GM21529 (cell line): Measurements from ENCODE around the gene CACHD1.

ENCODE experiments used
- ATAC-seq: cut with Tn5 transposase; IDR thresholded peaks from one replicate; pipeline ENCODE4 v1.9.1; 2021; ENCODE audit not compliant: unreplicated experiment

Gene CACHD1

DNA sequence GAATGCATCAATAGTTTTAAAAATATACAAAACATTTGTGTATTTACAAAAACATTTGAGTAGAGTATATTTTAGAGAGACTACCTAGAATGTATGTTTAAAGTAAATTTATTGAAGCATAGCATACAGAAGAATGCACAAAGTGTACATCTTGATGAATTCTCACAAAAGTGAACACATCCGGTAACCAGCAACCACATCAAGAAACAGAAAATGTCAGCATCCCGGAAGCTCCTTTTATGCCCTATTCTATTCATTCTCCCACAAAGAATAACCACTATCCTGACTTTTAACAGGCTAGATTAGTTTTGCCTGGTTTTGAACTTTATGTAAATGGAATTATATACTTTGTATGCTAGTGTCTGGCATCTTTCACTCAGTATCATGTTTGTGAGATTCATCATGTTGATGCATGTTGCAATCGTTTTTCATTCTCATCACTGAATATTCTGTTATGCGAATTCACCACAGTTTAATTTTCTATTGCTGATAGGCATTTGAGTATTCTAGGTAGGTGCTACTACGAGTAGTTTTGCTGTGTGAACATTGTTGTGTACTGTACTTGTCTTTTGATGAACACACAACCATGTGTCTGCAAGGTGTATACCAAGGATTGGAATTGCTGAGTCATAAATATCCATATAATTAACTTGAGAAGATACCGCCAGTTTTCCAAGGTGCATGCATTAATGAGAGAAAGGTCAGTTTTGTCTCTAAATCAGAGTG is 75.4 kb downstream of the CACHD1 start:
- no peak for ATAC-seq

DNA sequence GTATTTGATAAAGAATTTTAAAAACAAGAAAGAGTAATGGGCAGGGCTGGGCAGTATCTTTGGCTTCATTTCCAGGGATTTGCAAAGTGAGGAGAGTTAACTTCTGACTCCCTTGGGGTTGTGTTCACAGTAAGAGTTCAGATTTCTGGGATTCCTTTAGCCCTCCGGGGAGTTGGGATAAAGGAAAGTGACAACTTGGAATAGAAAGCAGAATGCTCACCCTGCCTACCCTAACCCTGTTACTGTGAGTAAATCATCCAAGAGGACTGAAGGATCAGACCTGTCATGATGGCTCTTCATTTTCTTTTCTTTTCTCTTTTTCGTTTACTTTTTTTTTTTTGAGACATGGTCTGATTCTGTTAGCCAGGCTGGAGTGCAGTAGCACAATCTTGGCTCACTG is 76.1 kb downstream of the CACHD1 start:
- ATAC-seq = no peak

DNA sequence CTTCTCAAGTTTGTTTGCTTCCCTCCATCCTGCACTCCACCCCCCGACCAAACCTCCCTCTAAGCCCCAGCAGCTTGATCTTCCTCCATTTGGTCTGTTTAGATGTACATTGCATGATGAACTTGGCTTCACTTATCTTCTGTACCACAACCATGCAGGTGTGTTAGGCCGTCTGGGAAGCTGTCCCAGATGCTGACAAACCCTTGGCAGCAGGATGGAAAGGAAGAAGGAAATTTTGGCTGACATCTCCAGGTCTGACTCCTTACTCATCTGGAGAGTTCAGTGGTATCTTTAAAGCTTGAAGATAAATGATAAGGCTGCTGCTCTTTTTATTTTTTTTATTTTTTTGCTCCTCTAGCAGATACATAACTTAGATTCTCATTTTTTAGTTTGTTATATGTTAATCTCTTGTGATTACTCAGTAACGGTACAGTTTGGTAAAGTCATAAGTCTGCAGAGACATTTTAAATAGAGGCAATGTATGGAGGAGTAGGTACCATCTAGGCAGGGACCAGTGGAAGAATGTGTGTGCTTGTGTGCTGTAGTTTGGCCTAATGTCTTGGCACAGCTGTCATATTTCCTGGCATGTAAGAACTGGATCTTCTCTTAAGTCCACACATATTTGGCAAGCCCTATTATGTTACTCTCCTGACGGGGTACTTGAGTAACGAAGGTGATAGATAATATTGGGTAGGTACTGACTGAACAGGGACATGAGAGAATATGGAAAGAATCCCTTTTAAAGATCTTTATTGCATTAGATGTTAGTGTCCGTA is 79.7 kb downstream of the CACHD1 start:
- no peak for ATAC-seq

DNA sequence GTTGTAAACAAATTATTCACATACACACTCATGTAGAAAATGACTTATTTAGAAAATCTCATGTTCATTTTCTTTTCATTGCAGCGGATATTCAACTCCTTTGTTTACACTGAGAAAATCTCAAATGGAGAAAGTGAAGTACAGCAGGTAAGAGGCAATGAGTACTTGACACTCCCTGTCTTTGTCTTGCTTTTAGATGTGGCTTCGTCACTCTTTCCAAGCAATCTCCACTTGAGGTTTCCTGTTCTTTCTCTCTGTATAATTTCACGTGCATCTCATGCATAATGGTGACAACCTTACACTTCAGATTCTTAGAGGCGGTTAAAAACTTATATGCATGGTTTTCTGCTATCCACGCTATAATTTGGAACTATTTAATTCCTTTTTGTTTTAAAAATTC is 80.6 kb downstream of the CACHD1 start:
- no peak for ATAC-seq

DNA sequence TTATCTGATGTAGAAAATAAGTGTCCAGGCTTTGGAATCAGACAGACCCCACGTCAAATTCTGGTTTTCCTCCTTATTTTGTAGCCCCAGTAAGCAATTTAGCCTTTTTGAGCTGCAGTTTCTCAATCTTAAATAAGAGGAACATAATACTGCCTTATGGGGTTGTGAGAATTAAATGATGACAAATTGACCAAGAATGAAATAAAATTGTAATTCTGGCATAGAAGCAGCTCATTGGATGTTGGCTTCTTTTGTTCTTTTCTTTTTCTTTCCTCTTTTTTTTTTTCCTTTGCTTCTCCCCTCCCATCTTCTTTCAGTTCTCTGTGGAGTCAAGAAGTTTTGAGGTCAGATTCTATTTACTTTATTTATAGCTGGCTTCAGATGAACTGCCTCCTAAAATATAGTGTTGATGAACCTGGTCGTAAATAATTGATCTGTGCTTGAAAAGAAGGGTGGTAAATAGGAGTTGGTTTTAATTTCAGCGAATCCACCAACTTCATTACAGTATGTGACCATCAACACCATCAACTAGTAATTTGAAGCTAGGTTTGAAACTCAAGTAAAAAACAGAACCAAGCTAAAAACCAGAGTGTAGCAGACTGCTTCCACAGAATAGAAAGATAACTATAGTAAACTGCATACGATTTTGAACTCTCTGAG is 81.1 kb downstream of the CACHD1 start:
- ATAC-seq = no peak

DNA sequence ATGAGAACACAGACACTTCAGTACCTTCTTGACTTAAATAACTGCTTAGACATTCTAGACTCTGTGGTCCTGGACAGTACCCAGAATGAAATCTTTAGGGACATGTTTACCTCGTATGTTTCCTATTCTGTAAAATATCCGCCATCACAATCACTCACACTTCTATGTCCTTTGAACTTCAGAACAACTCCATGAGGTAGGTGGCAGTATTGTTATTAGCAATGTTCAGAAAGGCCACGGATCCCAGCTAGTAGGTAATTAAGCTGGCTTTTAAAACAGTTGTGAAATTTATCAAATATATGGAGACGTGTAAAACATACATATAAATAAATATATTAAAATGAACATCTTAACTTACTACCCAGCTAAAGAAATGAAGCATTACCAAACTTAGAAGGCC is 83.4 kb downstream of the CACHD1 start:
- no peak for ATAC-seq

DNA sequence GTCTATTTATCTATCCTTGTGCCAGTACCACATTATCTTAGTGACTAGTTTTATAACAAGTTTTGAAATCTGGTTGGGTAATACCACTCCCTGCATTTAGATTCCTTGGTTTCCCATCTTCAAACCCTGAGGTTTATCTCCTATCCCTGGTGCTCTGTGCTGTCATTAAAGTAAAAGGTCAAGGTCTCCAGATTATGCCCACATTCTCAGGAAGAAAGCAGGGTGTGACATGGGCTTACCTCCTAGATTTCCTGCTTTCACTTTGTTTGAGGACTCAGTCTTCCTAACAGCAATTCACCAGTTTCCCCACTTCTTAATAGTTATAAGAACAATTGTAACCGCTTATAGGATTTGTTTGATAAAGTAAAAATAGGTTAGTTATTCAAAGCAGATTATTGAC is 86.0 kb downstream of the CACHD1 start:
- ATAC-seq = no peak

DNA sequence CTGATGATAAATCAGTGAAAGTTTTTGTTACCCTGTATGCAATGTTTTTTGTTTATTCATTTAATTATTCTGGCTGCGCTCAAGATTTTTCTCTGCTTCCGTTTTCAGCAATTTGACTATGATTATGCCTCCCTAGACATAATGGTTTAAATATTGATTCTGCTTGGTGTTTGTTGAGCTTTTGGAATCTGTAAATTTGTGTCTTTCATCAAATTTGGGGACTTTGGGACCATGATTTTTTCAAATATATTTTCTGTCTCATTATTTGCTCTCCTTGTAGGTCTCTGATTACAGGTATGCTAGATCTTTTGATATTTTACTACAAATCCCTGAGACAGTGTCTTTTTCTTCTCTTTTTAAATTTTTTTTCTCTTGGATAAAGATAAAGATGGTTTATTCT is 92.1 kb downstream of the CACHD1 start:
- ATAC-seq = no peak

DNA sequence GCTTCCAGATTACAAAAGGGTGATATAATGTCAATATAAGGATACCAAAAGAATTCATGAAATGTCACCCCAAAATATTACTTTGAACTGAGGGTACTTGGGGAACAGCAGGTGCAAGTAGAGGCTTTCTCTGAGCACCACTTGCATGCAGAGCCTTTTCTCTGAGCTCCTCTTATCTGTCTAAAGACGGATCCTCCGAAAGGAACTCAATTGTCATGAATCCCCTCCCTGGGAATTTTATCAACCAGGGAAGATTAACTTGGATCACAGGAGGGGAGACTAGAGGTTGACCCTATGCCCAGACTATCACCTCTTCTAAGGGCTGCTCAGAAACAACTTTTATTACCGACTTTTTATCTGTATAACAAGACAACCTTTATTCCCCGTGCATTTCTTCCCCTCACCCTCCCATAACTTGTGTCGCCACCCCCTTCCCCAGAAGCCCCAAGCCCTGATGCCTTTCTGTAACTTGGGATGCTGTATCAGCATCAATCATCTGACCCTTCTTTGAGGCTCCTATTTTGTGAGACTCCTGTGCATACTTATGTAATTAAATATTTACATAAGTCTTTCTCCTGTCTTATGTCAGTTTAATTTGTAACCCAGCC is 94.1 kb downstream of the CACHD1 start:
- ATAC-seq = no peak

DNA sequence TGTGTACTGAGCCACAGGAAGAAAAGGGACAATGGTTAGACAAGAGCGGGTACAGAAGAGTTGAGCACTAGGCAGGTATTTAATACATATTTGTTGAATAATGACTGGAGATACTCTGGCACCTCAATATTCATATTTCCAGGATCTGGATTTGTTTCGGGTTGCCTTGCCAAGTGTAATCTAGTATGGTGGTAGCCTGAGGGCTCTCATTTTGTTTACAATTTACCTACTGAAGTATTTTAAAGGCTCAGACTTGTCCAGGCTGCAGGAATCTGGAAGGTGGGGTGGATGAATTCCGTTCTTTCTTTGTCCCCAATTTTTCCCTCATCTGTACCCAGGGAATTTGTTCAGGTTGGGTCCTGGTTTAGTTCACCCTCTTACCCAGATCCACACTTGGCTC is 95.0 kb downstream of the CACHD1 start:
- ATAC-seq = no peak

DNA sequence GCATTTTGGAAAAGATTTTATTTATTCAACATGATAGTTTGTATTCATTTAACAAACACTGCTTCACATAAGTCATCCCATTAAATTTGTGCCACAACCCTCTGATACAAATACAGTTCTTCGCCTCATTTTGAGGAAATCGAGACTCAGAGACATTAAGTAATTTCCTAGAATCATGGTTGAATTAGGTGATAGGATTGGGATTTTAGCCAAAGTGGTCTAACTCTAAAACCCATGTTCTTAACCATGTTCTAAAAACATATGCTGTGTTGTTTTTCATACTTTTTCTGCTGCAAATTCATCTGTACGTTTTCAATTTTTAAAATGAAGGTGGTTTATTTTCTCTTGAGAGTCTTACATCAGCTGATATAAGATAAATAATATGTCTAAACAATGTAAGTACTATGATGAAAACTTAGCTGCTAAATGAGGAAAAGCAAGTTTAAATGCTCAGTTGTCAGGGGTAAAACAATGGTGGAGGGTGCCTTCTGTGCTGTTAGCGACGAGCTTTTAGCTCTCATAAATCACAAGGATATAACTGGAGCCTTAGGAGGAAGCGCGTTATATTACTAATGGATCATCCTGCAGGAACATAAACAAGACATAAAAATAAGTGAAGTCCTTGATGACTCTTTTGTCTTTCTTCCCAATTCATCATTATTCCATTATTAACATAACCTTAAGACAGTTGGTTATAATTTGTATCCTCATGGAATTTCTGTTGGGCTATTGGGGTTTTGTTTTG is 97.7 kb downstream of the CACHD1 start:
- ATAC-seq = no peak

DNA sequence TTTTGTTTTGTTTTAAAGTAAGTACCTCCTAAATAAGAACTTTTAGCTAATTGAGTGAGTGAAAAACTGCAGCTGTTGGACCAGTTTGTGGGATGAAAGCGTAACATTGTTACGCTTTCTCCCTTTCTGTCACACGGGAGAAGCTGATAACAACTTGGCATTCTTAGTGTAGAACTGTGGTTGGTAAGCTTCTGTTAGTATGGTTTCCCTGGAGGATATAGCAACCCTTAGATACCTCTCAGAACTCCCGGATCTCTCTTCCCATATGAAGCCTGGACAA is 98.2 kb downstream of the CACHD1 start:
- ATAC-seq = no peak

DNA sequence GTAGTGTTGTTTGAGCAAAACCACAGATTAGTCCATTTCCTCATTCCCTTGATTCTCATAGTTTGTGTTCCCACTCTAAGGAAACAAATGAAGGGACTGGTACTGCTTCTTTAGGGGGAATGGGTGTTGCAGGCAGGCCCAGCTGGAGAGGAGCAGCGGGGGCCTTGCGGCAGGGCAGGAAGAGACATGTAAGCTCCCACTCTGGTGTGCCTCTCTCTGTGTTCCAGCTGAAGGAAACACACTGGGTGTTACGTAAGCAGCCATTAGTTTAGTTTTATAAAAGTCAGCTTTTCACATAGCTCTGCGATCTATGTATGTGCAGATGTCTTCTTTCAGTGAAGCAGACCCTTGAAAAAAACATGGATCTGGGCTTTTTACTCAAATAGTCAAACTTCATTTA is 99.5 kb downstream of the CACHD1 start:
- no peak for ATAC-seq

DNA sequence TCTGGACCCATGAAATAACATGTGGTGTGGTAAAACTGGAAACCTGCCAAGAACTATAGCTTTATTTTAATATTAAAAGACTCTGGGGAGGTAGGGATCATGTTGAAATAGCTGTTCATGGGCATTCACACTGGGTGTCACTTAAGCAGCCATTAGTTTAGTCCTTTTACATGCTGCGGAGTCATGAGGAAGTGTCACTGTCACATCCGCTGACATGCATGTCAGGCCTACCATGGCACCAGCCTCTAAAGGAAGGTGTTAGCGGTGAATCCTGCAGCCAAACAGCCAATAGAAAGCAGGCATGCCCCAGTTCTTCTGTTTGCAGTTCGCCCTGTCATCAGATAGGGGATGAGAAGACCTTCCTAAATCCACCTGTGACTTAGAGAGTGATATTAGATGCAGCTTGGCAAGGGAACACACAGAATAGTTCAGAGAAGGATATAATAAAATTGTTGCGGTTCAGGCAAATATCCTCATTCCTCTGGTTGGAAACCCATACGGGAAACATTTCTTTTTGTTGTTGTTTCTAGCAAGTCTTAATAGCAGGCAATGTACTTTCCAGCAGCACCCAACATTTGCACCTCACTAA is 100.4 kb downstream of the CACHD1 start:
- ATAC-seq = no peak

DNA sequence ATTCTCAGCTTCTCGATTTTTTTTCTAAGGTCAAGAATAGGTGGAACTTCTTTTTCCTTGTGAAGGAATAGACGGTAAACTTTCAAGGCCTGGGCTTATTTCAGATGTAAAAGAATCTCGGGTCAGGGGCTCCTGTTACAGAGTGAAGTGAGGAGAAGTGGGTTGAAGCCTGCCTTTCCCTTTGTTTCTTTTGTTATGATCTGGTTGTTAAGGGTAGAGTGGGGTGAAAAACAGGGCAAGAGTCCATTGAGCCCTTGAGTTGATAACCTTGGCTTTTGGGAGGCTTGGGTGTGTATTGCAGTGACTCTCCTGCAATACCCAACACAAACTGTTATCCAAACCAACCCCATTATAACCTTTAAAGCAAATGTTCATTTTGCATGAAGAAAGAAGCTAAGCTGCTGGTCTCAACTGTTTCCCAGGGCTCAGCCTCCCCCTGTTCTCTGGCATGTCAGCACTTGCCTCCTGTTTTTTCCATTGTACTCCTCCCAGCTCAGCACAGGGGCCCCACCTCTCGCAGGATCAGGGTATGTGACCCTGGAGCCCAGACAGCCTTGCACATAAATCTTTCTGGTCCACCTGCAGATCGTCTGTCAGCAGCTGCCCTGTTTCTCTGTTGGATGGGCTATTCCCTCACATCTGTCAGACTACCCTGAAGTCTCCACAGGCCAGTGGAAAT is 102.4 kb downstream of the CACHD1 start:
- ATAC-seq = no peak

DNA sequence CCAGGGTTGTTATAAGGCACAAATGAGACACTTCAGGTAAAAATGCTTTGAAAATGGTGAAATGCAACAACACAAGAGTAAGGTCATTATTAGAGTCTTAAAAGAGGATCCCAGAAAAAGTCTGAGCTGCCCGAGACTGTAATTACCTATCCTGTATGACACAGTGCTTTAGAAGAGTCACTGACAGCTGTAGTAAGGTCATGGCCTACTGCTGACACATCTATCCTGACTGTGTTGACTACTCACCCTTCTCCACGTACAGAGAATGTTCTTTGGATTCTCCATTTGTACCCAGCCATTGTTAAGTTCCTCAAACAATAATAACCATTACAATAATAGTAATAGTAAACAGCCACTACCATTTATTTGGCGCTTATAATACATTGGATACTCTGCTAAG is 104.4 kb downstream of the CACHD1 start:
- no peak for ATAC-seq

DNA sequence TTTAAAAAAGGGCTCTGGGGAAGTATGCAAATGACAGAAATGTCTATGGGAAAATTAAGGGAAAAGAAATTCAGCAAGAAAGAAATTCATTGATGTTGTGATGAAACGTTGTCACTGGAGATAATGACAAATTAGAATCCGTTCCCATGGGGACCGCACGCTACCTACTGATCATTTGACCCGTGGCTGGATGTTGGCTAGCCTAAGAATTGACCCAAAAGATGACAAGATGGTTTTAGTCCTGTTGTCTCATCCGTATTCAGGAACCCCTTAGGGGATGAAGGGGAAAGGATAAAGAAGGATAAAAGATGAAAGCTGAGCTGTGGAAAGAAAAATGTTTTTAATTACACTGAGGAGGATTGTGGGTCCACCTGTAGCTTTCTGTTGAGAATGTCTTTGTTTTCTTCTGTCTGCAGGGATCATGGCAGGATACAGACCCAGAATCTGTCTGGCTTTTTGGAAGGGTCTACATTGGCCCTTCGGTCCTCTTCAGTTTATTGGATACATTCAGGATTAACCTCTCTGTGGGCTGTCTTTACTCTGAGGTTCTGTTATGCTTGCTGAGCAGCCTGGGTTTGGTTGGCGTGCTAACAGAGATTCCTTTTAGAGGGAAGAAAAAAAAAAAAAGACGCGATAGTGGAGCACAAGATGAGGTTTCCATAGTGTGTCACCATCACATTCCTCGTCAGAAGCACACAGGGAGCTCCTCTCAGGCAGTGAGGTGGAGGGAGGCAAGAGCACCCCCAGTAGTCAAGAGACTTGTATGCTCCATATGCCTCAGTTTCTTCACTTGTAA is 106.2 kb downstream of the CACHD1 start:
- ATAC-seq = no peak

DNA sequence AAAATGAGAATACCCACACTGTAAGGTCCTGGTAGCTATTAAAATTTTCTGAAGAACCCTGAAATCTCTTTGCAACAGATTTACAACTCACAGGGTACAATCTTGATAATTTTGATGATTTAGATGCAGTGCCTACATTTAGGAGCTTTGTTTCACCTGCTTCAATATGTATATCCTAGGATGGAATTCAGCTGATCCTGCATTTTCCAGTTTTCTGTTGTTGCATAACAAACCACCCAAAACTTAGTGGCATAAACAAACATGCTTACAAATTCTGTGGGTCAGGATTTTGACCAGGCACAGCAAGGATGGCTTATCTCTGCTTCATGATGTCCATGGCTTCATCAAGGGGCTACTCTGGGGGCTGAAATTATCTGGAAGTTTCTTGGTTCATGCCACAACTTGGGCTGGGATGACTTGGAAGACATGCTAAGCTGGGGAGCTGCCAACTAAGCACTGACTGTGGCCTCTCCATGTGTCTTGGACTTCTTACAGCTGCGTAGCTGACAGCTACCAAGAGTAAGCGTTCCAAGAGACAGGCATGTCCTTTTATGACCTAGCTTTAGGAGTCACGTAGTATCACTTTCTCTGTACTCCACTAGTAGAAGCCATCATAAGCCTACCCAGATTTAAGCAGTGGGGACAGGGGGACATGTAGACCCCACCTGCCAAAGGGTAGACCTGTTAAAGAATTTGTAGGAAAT is 108.5 kb downstream of the CACHD1 start:
- no peak for ATAC-seq

DNA sequence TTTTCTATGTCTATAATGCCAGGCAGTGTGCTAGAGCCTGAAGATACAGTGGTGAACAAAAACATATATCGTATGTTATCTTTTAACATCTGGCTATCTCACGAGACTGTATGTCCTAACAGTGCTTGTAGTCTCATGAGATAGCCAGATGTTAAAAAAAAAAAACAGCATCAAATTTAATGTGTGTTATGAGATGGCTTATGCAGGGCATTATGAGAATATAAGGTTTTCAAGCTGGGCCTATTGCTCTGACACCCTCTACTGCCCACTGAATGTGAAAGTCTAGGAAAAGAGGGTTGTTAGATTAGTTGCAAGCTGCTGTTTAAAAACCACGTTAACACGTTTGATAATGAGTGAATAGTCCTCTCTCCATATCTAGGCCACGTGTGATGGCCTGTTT is 109.8 kb downstream of the CACHD1 start:
- no peak for ATAC-seq
